Spleen (tissue), 11 donors: Measurements from ENCODE around the gene MOGAT3. TPM values are rescaled to one million over a fixed set of nuclear protein-coding genes. Genes with fewer than 3 reads are reported as not detected.
A peak's percentile ranks its signal among the peaks of the same experiment; 100 is the strongest.

Experiments
- DNase-seq: peaks from one replicate; pipeline ENCODE4 v3.0.0-alpha.2; 2020
- H3K27ac ChIP-seq, 8 donors: fragments of 200-600 bp; sonication (generic) in 7 of 8; 1 replicate in 4 of 8; 2 replicates in 4 of 8; pipeline versions ENCODE4 v1.5.0 to v1.8.0; 2016 to 2021; ENCODE audit warnings: inconsistent platforms in 4 of 8, mild to moderate bottlenecking in 4 of 8, moderate library complexity in 1 of 8
- H3K27me3 ChIP-seq, 7 donors: fragments of 200-600 bp; sonication (generic) in 6 of 7; replicated peaks in 1 of 7; 1 replicate in 4 of 7; 2 replicates in 3 of 7; pipeline versions ENCODE4 v1.5.0 to v1.8.0; 2016 to 2021; ENCODE audit warnings: inconsistent platforms in 3 of 7, mild to moderate bottlenecking in 1 of 7
- H3K36me3 ChIP-seq, 6 donors: fragments of 200-600 bp; sonication (generic) in 5 of 6; 1 replicate in 4 of 6; 2 replicates in 2 of 6; pipeline versions ENCODE4 v1.5.0 to v1.8.0; 2016 to 2021; ENCODE audit warnings: inconsistent platforms in 2 of 6
- H3K4me1 ChIP-seq, 6 donors: fragments of 200-600 bp; sonication (generic) in 5 of 6; 1 replicate in 3 of 6; 2 replicates in 3 of 6; pipeline versions ENCODE4 v1.5.0 to v1.8.0; 2016 to 2021; ENCODE audit warnings: inconsistent platforms in 3 of 6
- H3K4me3 ChIP-seq, 8 donors: fragments of 200-600 bp; sonication (generic) in 7 of 8; 1 replicate in 4 of 8; 2 replicates in 4 of 8; pipeline versions ENCODE4 v1.5.0 to v1.8.0; 2016 to 2021; ENCODE audit warnings: inconsistent platforms in 4 of 8, mild to moderate bottlenecking in 4 of 8, moderate library complexity in 2 of 8
- H3K9me3 ChIP-seq, 8 donors: fragments of 200-600 bp; sonication (generic) in 7 of 8; 1 replicate in 4 of 8; 2 replicates in 4 of 8; pipeline versions ENCODE4 v1.5.0 to v1.8.0; 2016 to 2021; ENCODE audit warnings: inconsistent platforms in 4 of 8
- CTCF ChIP-seq, 11 experiments: fragments of 200-600 bp in 7 of 11; fragments of 450-650 bp in 4 of 11; sonication (generic) in 4 of 11; IDR thresholded peaks in 8 of 11; conservative IDR thresholded peaks in 3 of 11; 1 replicate in 7 of 11; 2 replicates in 4 of 11; pipeline versions ENCODE4 v1.4.0 to v1.8.0; 2016 to 2021; ENCODE audit warnings: antibody characterized with exemption in 11 of 11, inconsistent platforms in 4 of 11, mild to moderate bottlenecking in 1 of 11
- POLR2A ChIP-seq, 3 donors: fragments of 450-650 bp; IDR thresholded peaks; one replicate each; pipeline ENCODE4 v1.5.1; 2017; ENCODE audit warnings: antibody characterized with exemption in 3 of 3, mild to moderate bottlenecking in 1 of 3
- POLR2AphosphoS5 ChIP-seq, 3 donors: sonication (generic); formaldehyde crosslinking; IDR thresholded peaks; one replicate each; pipeline ENCODE4 v1.5.1; 2017; ENCODE audit warnings: antibody characterized with exemption in 3 of 3
- WGBS, 5 donors: extraction: QIAGEN DNeasy Blood & Tissue Kit in 3 of 5; methylation state at CpG; one replicate each; pipeline versions ENCODE4 v1.1.5 to v1.1.7; 2013 to 2018; 5-methylcytosine and 5-hydroxymethylcytosine counted together
- intact Hi-C: fragments of 100-400 bp; cut with DNase I; formaldehyde crosslinking; loops from one replicate; pipeline ENCODE4 v1.15.0; 2023; ENCODE audit warnings: low total_unique reads
- polyA plus RNA-seq, 3 donors: library from polyadenylated mRNA; stranded (reverse); fragments of 200-250 nt; gene quantifications; one replicate each; pipeline ENCODE4 v1.2.1, GENCODE V29; 2013
- total RNA-seq, 7 donors: library from RNA; depleted of rRNA in 3 of 7; stranded (reverse); fragments of >200 nt in 3 of 7; fragmentation: NEBNext Ultra II Directional in 4 of 7; extraction: Animal tissue kit (Norgen Biotek cat#: 25700) in 4 of 7; gene quantifications; one replicate each; pipeline versions ENCODE4 v1.1.0 to v1.2.1, GENCODE V29; 2016 to 2021
- donor health status: healthy with polysubstance abuse.
- donor health status: DM: no; HTN: no; CAD: no; lungs with moderate emphysema.
- donor health status: DM: no; HTN: no; CAD: no.
- donor health status: Bipolar disorder and iron deficiency.
- donor health status: healthy.
- donor health status: DM: no; HTN: no; CAD: no.
- donor health status: DM: yes; HTN: yes; CAD: no.

The MOGAT3 gene
- total and polyA plus RNA-seq, 10 donors = not detected

GRCh38 chr7:101156866-101157589 is 43.8 kb downstream of the MOGAT3 start:
- Histone ChIP-seq H3K9me3 (no peaks in the 10 kb centered on the region), H3K36me3 (peaks cover 0 to 47% (median 17%) of the 10 kb centered on the region in 6 donors), H3K4me1 (peaks cover 7 to 32% (median 19%) of the 10 kb centered on the region in 6 donors), H3K4me3 (no peak overlapping the region), H3K27ac (no peak overlapping the region), H3K27me3 (peaks cover 0 to 4% (median 0%) of the 10 kb centered on the region in 7 donors)
- WGBS, 5 donors = 88 to 93% (median 90%) methylated on average over 14 of the region's 14 CpGs
- TF ChIP-seq POLR2AphosphoS5 (IDR thresholded peaks at IDR 0.05) (no peak), POLR2A (IDR thresholded peaks at IDR 0.05) (no peak), CTCF (IDR thresholded peaks at IDR 0.05 in 8 of 11, conservative IDR thresholded peaks at IDR 0.05 in 3 of 11) (no peak)
- no peak for DNase-seq
- intact Hi-C loops = no loop called here

GRCh38 chr7:101156277-101156676 is 44.6 kb downstream of the MOGAT3 start:
- Histone ChIP-seq H3K27ac (no peak overlapping the region), H3K4me1 (peaks cover 7 to 29% (median 19%) of the 10 kb centered on the region in 6 donors), H3K4me3 (no peak overlapping the region), H3K36me3 (peaks cover 0 to 47% (median 17%) of the 10 kb centered on the region in 6 donors), H3K9me3 (no peaks in the 10 kb centered on the region), H3K27me3 (no peaks in the 10 kb centered on the region)
- WGBS, 5 donors = 85 to 94% (median 91%) methylated on average over 6 of the region's 6 CpGs
- intact Hi-C loops = no loop called here
- no peak for DNase-seq
- TF ChIP-seq POLR2A (IDR thresholded peaks at IDR 0.05) = no peak
- no peak for TF ChIP-seq POLR2AphosphoS5 (IDR thresholded peaks at IDR 0.05)

GRCh38 chr7:101155303-101155702 is 45.5 kb downstream of the MOGAT3 start:
- DNase-seq = no peak
- Histone ChIP-seq H3K27me3 (no peaks in the 10 kb centered on the region), H3K36me3 (peaks cover 0 to 40% (median 17%) of the 10 kb centered on the region in 6 donors), H3K27ac (peak overlapping the region in 1 of 8 donors; percentile 64), H3K4me3 (peak overlapping the region in 7 of 8 donors; percentile 62 to 95 (median 89)), H3K4me1 (peaks cover 7 to 29% (median 19%) of the 10 kb centered on the region in 6 donors), H3K9me3 (no peaks in the 10 kb centered on the region)
- WGBS, 5 donors = 44 to 51% (median 49%) methylated on average over 4 of the region's 4 CpGs
- intact Hi-C loops = no loop called here
- TF ChIP-seq POLR2A (IDR thresholded peaks at IDR 0.05) (no peak), POLR2AphosphoS5 (IDR thresholded peaks at IDR 0.05) (no peak), CTCF (IDR thresholded peaks at IDR 0.05 in 8 of 11, conservative IDR thresholded peaks at IDR 0.05 in 3 of 11) (no peak)

- Histone ChIP-seq H3K27me3 (peaks cover 0 to under 1% (median 0%) of the 10 kb centered on the region in 7 donors), H3K9me3 (no peaks in the 10 kb centered on the region), H3K4me1 (peaks cover 7 to 29% (median 19%) of the 10 kb centered on the region in 6 donors), H3K4me3 (peak overlapping the region; percentile 62 to 95 (median 81)), H3K27ac (peak overlapping the region in 4 of 8 donors; percentile 10 to 64 (median 48)), H3K36me3 (peaks cover 0 to 34% (median 15%) of the 10 kb centered on the region in 6 donors)
- intact Hi-C loops = no loop called here
- TF ChIP-seq POLR2A (IDR thresholded peaks at IDR 0.05) (no peak), CTCF (IDR thresholded peaks at IDR 0.05 in 8 of 11, conservative IDR thresholded peaks at IDR 0.05 in 3 of 11) (no peak), POLR2AphosphoS5 (IDR thresholded peaks at IDR 0.05) (no peak)
- 0 to 1% (median 1%) methylated on average over 7 to 34 of the region's 34 CpGs for WGBS, 5 donors
- no peak for DNase-seq
Observed at GRCh38 chr7:101154693-101155102, 46.1 kb downstream of the MOGAT3 start.
